ENCODE results near the gene BCL6B. TPM values are rescaled to one million over a fixed set of nuclear protein-coding genes. Genes with fewer than 3 reads are reported as not detected.

BCL6B gene
- total and polyA plus RNA-seq, 2 experiments from 2014 or later, result 3.3 to 4.5 TPM

DNA sequence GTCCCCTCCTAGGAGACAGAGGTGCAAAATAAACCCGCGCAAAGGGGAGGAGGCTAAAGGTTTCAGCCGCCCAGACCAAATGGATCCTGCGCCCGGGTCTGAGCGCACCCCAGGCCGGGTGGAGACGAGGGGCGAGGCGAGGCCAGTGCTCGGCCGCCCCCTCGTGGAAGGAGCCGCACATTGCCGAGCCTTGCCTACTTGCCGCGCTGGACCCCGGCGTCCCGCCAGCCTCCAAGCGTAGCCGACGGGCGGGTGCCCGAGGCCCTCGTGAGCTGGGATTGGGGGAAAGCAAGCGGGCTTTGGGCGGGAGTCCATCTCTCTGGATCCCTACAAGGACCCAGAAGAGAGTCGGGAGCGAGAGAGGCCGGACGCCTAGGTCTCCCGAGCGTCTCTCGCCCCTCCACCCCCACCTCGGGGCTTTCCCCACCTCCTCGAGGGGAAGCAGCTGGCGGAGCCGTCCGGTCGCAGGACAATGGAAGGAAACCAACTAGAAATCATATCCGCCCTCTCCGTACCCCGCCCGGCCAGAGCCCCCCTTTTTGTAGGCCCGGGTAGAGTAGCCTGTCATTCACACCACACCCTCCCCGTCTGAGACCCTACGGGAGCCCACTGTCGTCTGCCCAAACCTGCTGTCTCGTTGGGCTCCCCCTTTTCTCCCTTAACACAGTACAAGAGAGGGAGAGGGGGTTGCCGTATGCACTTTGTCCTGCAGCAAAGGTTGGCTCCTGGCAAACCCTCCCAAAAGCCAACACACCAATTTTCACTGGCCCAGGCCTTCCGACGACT lies 664 bp upstream of the BCL6B start:
- no peaks in the 10 kb centered on the region; the same call in 1 of the 2 replicates for H4K20me1 ChIP-seq (replicated peaks; ENCODE audit: insufficient read depth)
- H3K36me3 Mint-ChIP-seq (ENCODE audit: low read depth), result peaks cover 19% of the 10 kb centered on the region
- no peak overlapping the region for H3K27ac Mint-ChIP-seq
- ATAC-seq (peak; percentile 73), DNase-seq (ENCODE audit: low spot score) (peak; percentile 90)
- peaks cover 34% of the 10 kb centered on the region for H3K27me3 ChIP-seq (ENCODE audit: insufficient read depth)
- peak overlapping the region; percentile 74 for H3K4me3 ChIP-seq
- peak overlapping the region; percentile 75 for H3K4me3 Mint-ChIP-seq
- H3K9me3 Mint-ChIP-seq, result no peaks in the 10 kb centered on the region; the same call in 2 of the 3 replicates
- no peaks in the 10 kb centered on the region for H3K36me3 ChIP-seq (ENCODE audit: insufficient read depth)
- H3K4me2 ChIP-seq, result peak overlapping the region; percentile 94
- no peak for TF ChIP-seq POLR2AphosphoS5 (IDR thresholded peaks at IDR 0.05; ENCODE audit: low read depth)
- TF ChIP-seq, protein P1, sequence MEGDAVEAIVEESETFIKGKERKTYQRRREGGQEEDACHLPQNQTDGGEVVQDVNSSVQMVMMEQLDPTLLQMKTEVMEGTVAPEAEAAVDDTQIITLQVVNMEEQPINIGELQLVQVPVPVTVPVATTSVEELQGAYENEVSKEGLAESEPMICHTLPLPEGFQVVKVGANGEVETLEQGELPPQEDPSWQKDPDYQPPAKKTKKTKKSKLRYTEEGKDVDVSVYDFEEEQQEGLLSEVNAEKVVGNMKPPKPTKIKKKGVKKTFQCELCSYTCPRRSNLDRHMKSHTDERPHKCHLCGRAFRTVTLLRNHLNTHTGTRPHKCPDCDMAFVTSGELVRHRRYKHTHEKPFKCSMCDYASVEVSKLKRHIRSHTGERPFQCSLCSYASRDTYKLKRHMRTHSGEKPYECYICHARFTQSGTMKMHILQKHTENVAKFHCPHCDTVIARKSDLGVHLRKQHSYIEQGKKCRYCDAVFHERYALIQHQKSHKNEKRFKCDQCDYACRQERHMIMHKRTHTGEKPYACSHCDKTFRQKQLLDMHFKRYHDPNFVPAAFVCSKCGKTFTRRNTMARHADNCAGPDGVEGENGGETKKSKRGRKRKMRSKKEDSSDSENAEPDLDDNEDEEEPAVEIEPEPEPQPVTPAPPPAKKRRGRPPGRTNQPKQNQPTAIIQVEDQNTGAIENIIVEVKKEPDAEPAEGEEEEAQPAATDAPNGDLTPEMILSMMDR (conservative IDR thresholded peaks at IDR 0.05; ENCODE audit: low read depth in 2 of 2), result peak; percentile 75 to 87
- H3K27ac ChIP-seq (ENCODE audit: low read depth), result no peak overlapping the region
- peak overlapping the region; percentile 99 for H2AFZ ChIP-seq
- H3K79me2 ChIP-seq (replicated peaks; ENCODE audit: insufficient read depth), result no peaks in the 10 kb centered on the region
- peaks cover 6% of the 10 kb centered on the region; the same call in 1 of the 2 replicates for H3F3A ChIP-seq (replicated peaks; ENCODE audit: low read depth)
- peaks cover 37% of the 10 kb centered on the region for H3K4me1 ChIP-seq (ENCODE audit: insufficient read depth)
- H3K4me1 Mint-ChIP-seq, result peaks cover 45% of the 10 kb centered on the region
- H3K9me2 ChIP-seq (ENCODE audit: insufficient read depth), result no peaks in the 10 kb centered on the region
- peaks cover 37% of the 10 kb centered on the region for H3K27me3 Mint-ChIP-seq (ENCODE audit: insufficient read depth, low read depth, poor library complexity)

DNA sequence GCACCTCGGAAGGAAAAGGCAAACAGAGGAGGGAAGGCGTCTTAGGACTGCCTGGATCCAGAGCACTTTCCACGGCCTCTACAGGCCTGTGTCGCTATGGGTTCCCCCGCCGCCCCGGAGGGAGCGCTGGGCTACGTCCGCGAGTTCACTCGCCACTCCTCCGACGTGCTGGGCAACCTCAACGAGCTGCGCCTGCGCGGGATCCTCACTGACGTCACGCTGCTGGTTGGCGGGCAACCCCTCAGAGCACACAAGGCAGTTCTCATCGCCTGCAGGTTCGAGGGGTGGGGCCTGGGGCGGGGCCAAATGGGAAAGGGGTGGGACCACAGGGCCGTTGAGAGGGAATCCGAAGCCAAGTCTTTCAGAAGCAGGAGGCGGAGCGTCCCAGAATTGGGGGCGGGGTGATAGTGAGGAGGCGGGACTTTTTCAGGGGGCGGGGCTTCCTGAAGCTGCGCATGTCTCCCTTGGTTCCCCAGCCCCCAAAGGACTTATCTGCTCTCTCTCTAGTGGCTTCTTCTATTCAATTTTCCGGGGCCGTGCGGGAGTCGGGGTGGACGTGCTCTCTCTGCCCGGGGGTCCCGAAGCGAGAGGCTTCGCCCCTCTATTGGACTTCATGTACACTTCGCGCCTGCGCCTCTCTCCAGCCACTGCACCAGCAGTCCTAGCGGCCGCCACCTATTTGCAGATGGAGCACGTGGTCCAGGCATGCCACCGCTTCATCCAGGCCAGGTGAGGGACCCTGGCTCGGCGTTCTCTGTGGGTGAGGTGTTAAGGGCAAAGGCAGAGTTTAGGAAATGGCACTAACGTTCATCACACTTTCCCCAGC lies 939 bp downstream of the BCL6B start:
- Mint-ChIP-seq H3K27ac (no peak overlapping the region), H3K9me3 (no peaks in the 10 kb centered on the region; the same call in 2 of the 3 replicates), H3K4me3 (peak overlapping the region; percentile 75), H3K4me1 (peaks cover 37% of the 10 kb centered on the region), H3K27me3 (ENCODE audit: insufficient read depth, low read depth, poor library complexity) (peaks cover 37% of the 10 kb centered on the region), H3K36me3 (ENCODE audit: low read depth) (peaks cover 13% of the 10 kb centered on the region)
- no peaks in the 10 kb centered on the region for H3K9me2 ChIP-seq (ENCODE audit: insufficient read depth)
- H3K4me1 ChIP-seq (ENCODE audit: insufficient read depth), result peaks cover 35% of the 10 kb centered on the region
- H3K79me2 ChIP-seq (replicated peaks; ENCODE audit: insufficient read depth), result no peaks in the 10 kb centered on the region
- H2AFZ ChIP-seq, result peak overlapping the region; percentile 96
- no peaks in the 10 kb centered on the region for H3K36me3 ChIP-seq (ENCODE audit: insufficient read depth)
- H3K27ac ChIP-seq (ENCODE audit: low read depth), result no peak overlapping the region
- peaks cover 6% of the 10 kb centered on the region; the same call in 1 of the 2 replicates for H3F3A ChIP-seq (replicated peaks; ENCODE audit: low read depth)
- H3K27me3 ChIP-seq (ENCODE audit: insufficient read depth), result peaks cover 34% of the 10 kb centered on the region
- peak overlapping the region; percentile 94 for H3K4me2 ChIP-seq
- DNase-seq (ENCODE audit: low spot score) (peak; percentile 98), ATAC-seq (peak; percentile 46)
- H4K20me1 ChIP-seq (replicated peaks; ENCODE audit: insufficient read depth), result no peaks in the 10 kb centered on the region; the same call in 1 of the 2 replicates
- peak overlapping the region; percentile 74 for H3K4me3 ChIP-seq
- peak; percentile 90 for TF ChIP-seq CREB1 (CRISPR knock-in tag; IDR thresholded peaks at IDR 0.05; ENCODE audit: low read depth)
- peak; percentile 70 for TF ChIP-seq POLR2AphosphoS5 (IDR thresholded peaks at IDR 0.05; ENCODE audit: low read depth)
- no peak for TF ChIP-seq ZNF331 (CRISPR knock-in tag; IDR thresholded peaks at IDR 0.05; ENCODE audit: low read depth)

DNA sequence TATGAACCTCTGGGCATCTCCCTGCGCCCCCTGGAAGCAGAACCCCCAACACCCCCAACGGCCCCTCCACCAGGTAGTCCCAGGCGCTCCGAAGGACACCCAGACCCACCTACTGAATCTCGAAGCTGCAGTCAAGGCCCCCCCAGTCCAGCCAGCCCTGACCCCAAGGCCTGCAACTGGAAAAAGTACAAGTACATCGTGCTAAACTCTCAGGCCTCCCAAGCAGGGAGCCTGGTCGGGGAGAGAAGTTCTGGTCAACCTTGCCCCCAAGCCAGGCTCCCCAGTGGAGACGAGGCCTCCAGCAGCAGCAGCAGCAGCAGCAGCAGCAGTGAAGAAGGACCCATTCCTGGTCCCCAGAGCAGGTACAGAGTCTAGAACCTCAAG lies 1.5 kb downstream of the BCL6B start:
- H3K4me1 ChIP-seq (ENCODE audit: insufficient read depth), result peaks cover 30% of the 10 kb centered on the region
- no peak overlapping the region; the same call in 2 of the 3 replicates for H3K4me3 Mint-ChIP-seq

More for the DNA sequence above, 1.5 kb downstream of the BCL6B start:
- H4K20me1 ChIP-seq (replicated peaks; ENCODE audit: insufficient read depth), result no peaks in the 10 kb centered on the region; the same call in 1 of the 2 replicates
- no peak overlapping the region for H3K4me2 ChIP-seq
- no peaks in the 10 kb centered on the region for H3K9me2 ChIP-seq (ENCODE audit: insufficient read depth)
- H3K27ac Mint-ChIP-seq, result no peak overlapping the region
- H3F3A ChIP-seq (replicated peaks; ENCODE audit: low read depth), result peaks cover 6% of the 10 kb centered on the region; the same call in 1 of the 2 replicates
- no peaks in the 10 kb centered on the region for H3K79me2 ChIP-seq (replicated peaks; ENCODE audit: insufficient read depth)
- DNase-seq (ENCODE audit: low spot score) (no peak), ATAC-seq (no peak)
- peaks cover 37% of the 10 kb centered on the region for H3K27me3 Mint-ChIP-seq (ENCODE audit: insufficient read depth, low read depth, poor library complexity)
- H3K9me3 Mint-ChIP-seq, result no peaks in the 10 kb centered on the region; the same call in 2 of the 3 replicates
- H3K27me3 ChIP-seq (ENCODE audit: insufficient read depth), result peaks cover 34% of the 10 kb centered on the region
- H2AFZ ChIP-seq, result no peak overlapping the region
- H3K4me1 Mint-ChIP-seq, result peaks cover 32% of the 10 kb centered on the region
- no peaks in the 10 kb centered on the region for H3K36me3 ChIP-seq (ENCODE audit: insufficient read depth)
- H3K36me3 Mint-ChIP-seq (ENCODE audit: low read depth), result peaks cover 13% of the 10 kb centered on the region
- no peak overlapping the region for H3K27ac ChIP-seq (ENCODE audit: low read depth)
- H3K4me3 ChIP-seq, result no peak overlapping the region
- TF ChIP-seq, protein P1 (conservative IDR thresholded peaks at IDR 0.05; ENCODE audit: low read depth in 2 of 2), result no peak

Measured in GM23338 (cell line).